CD4-positive, alpha-beta T cell treated with Interleukin-4 for 4 hours (primary cell): ENCODE data around the gene LRIG3.
"Not testable (repeated sequence)": the region's sequence is repeated elsewhere in the genome, so short reads cannot be mapped to it uniquely, and the experiment has no call there.

Source experiments
- DNase-seq: peaks from one replicate; pipeline ENCODE4 v3.0.0-alpha.2; 2020

Gene LRIG3

GRCh38 chr12:58920102-58920960, at the start of gene LRIG3:
LRIG3 (minus strand) TSS chr12:58920504; CDS start chr12:58920235, 269 bp downstream.
- DNase-seq = no peak

- no peak for DNase-seq
Measured at GRCh38 chr12:58969237-58969636, 48.9 kb upstream of the LRIG3 start.

GRCh38 chr12:58967561-58967960, 47.3 kb upstream of the LRIG3 start:
- DNase-seq = no peak

GRCh38 chr12:58966939-58967338, 46.6 kb upstream of the LRIG3 start:
- DNase-seq = no peak

GRCh38 chr12:58965568-58965967, 45.3 kb upstream of the LRIG3 start:
- DNase-seq = no peak

GRCh38 chr12:58963844-58964243, 43.5 kb upstream of the LRIG3 start:
- DNase-seq = no peak

GRCh38 chr12:58961906-58962305, 41.6 kb upstream of the LRIG3 start:
- no peak for DNase-seq

- DNase-seq = no peak
Measured at GRCh38 chr12:58961166-58961565, 40.9 kb upstream of the LRIG3 start.

GRCh38 chr12:58959639-58960300, 39.5 kb upstream of the LRIG3 start:
- DNase-seq = no peak

GRCh38 chr12:58957298-58957697, 37.0 kb upstream of the LRIG3 start:
- no peak for DNase-seq

- no peak for DNase-seq
Measured at GRCh38 chr12:58955849-58956248, 35.5 kb upstream of the LRIG3 start.

- no peak for DNase-seq
Measured at GRCh38 chr12:58954002-58954401, 33.7 kb upstream of the LRIG3 start.

GRCh38 chr12:58950739-58951100, 30.4 kb upstream of the LRIG3 start:
- DNase-seq = no peak

GRCh38 chr12:58949954-58950738, 29.8 kb upstream of the LRIG3 start:
- not testable (repeated sequence) for DNase-seq

- no peak for DNase-seq
Measured at GRCh38 chr12:58943079-58943478, 22.8 kb upstream of the LRIG3 start.

GRCh38 chr12:58942345-58942744, 22.0 kb upstream of the LRIG3 start:
- no peak for DNase-seq

GRCh38 chr12:58939399-58940100, 19.2 kb upstream of the LRIG3 start:
- no peak for DNase-seq

- no peak for DNase-seq
Measured at GRCh38 chr12:58938440-58938839, 18.1 kb upstream of the LRIG3 start.

- no peak for DNase-seq
Measured at GRCh38 chr12:58934528-58934927, 14.2 kb upstream of the LRIG3 start.

GRCh38 chr12:58932806-58933681, 12.7 kb upstream of the LRIG3 start:
- DNase-seq = no peak

- DNase-seq = no peak
Measured at GRCh38 chr12:58931518-58931917, 11.2 kb upstream of the LRIG3 start.

GRCh38 chr12:58930770-58931324, 10.5 kb upstream of the LRIG3 start:
- DNase-seq = no peak
